Activated CD8-positive, alpha-beta T cell treated with anti-CD3 and anti-CD28 coated beads, Interleukin-2, amount 10 ng/mL, durations not matched to agents 7 days and 5 days (primary cell): ENCODE data around the gene ADGRD1. TPM values are rescaled to one million over a fixed set of nuclear protein-coding genes. Genes with fewer than 3 reads are reported as not detected.

Experiments used
- ATAC-seq: fragments of 150-1000 bp; cut with Tn5 transposase; one replicate; pipeline ENCODE4 v1.10.0; 2021; ENCODE audit warnings: moderate library complexity
- CTCF ChIA-PET: fragments of 350-600 bp; sonication (Branson Sonifier 250); formaldehyde crosslinking; loops from one replicate; lab custom pipeline; 2021; ENCODE audit warnings: antibody characterized with exemption; lab: Charles Lee
- POLR2A ChIA-PET: fragments of 350-600 bp; sonication (Branson Sonifier 250); formaldehyde crosslinking; loops from one replicate; lab custom pipeline; 2021; ENCODE audit warnings: antibody characterized with exemption; lab: Charles Lee
- DNase-seq: peaks from one replicate; pipeline ENCODE4 v3.0.0-alpha.2; 2020
- H3K27ac Mint-ChIP-seq: one replicate; pipeline ENCODE4 v1.8.0; 2021; ENCODE audit warnings: mild to moderate bottlenecking, mixed read lengths
- H3K27me3 Mint-ChIP-seq: one replicate; pipeline ENCODE4 v1.8.0; 2021; ENCODE audit warnings: low read depth, mixed read lengths
- H3K36me3 Mint-ChIP-seq: one replicate; pipeline ENCODE4 v1.8.0; 2021; ENCODE audit warnings: low read depth, mixed read lengths
- H3K4me1 Mint-ChIP-seq: one replicate; pipeline ENCODE4 v1.8.0; 2021; ENCODE audit warnings: low read depth, mixed read lengths
- H3K4me3 Mint-ChIP-seq: one replicate; pipeline ENCODE4 v1.8.0; 2021; ENCODE audit warnings: mild to moderate bottlenecking, mixed read lengths
- H3K9me3 Mint-ChIP-seq: one replicate; pipeline ENCODE4 v1.8.0; 2022; ENCODE audit warnings: mixed read lengths; ENCODE audit not compliant: insufficient read depth
- total RNA-seq, 2 experiments: library from RNA; stranded (reverse); gene quantifications; one replicate each; pipeline ENCODE4 v1.2.3, GENCODE V29; 2021

ADGRD1 gene
- total RNA-seq, 2 experiments from 2014 or later, result not detected

GRCh38 chr12:131137836-131138637, 184.3 kb downstream of the ADGRD1 start:
- no peaks in the 10 kb centered on the region for H3K36me3 Mint-ChIP-seq
- DNase-seq (no peak), ATAC-seq (no peak)
- H3K9me3 Mint-ChIP-seq, result no peaks in the 10 kb centered on the region
- ChIA-PET POLR2A (no interaction called here), CTCF (interaction anchor here (0.9 kb wide), 1 partner anchor 33 kb away, joined by 3 read pairs; no protein-coding TSS in a partner anchor)
- H3K27me3 Mint-ChIP-seq, result peaks cover 2% of the 10 kb centered on the region
- H3K27ac Mint-ChIP-seq, result no peak overlapping the region
- no peaks in the 10 kb centered on the region for H3K4me1 Mint-ChIP-seq
- H3K4me3 Mint-ChIP-seq, result no peak overlapping the region

GRCh38 chr12:131138638-131139362, 185.1 kb downstream of the ADGRD1 start:
- DNase-seq (no peak), ATAC-seq (no peak)
- Mint-ChIP-seq H3K27me3 (peaks cover 5% of the 10 kb centered on the region), H3K9me3 (no peaks in the 10 kb centered on the region), H3K36me3 (no peaks in the 10 kb centered on the region), H3K27ac (no peak overlapping the region), H3K4me1 (no peaks in the 10 kb centered on the region), H3K4me3 (no peak overlapping the region)
- ChIA-PET CTCF (no interaction called here), POLR2A (no interaction called here)

- no peaks in the 10 kb centered on the region for H3K36me3 Mint-ChIP-seq
- ChIA-PET CTCF (no interaction called here), POLR2A (no interaction called here)
- DNase-seq (no peak), ATAC-seq (no peak)
- H3K9me3 Mint-ChIP-seq, result no peaks in the 10 kb centered on the region
- H3K27me3 Mint-ChIP-seq, result peaks cover 9% of the 10 kb centered on the region
- H3K27ac Mint-ChIP-seq, result no peak overlapping the region
- no peak overlapping the region for H3K4me3 Mint-ChIP-seq
- no peaks in the 10 kb centered on the region for H3K4me1 Mint-ChIP-seq
These were observed 185.8 kb downstream of the ADGRD1 start for GRCh38 chr12:131139363-131140068.

GRCh38 chr12:131140069-131140435, 186.3 kb downstream of the ADGRD1 start:
- Mint-ChIP-seq H3K36me3 (no peaks in the 10 kb centered on the region), H3K27ac (no peak overlapping the region), H3K4me3 (no peak overlapping the region), H3K9me3 (no peaks in the 10 kb centered on the region), H3K27me3 (peaks cover 10% of the 10 kb centered on the region), H3K4me1 (no peaks in the 10 kb centered on the region)
- ChIA-PET POLR2A (no interaction called here), CTCF (no interaction called here)
- ATAC-seq (no peak), DNase-seq (no peak)

GRCh38 chr12:131140697-131141096, 187.0 kb downstream of the ADGRD1 start:
- ATAC-seq (no peak), DNase-seq (no peak)
- H3K4me1 Mint-ChIP-seq, result no peaks in the 10 kb centered on the region
- H3K27ac Mint-ChIP-seq, result no peak overlapping the region
- ChIA-PET POLR2A (no interaction called here), CTCF (no interaction called here)
- H3K4me3 Mint-ChIP-seq, result no peak overlapping the region
- no peaks in the 10 kb centered on the region for H3K9me3 Mint-ChIP-seq
- H3K27me3 Mint-ChIP-seq, result peaks cover 10% of the 10 kb centered on the region
- no peaks in the 10 kb centered on the region for H3K36me3 Mint-ChIP-seq

- ChIA-PET POLR2A (no interaction called here), CTCF (no interaction called here)
- no peak for ATAC-seq
- no peak for DNase-seq
- no peak overlapping the region for H3K27ac Mint-ChIP-seq
- peaks cover 10% of the 10 kb centered on the region for H3K27me3 Mint-ChIP-seq
- H3K9me3 Mint-ChIP-seq, result no peaks in the 10 kb centered on the region
- no peaks in the 10 kb centered on the region for H3K4me1 Mint-ChIP-seq
- H3K4me3 Mint-ChIP-seq, result no peak overlapping the region
- no peaks in the 10 kb centered on the region for H3K36me3 Mint-ChIP-seq
These were observed 187.8 kb downstream of the ADGRD1 start for GRCh38 chr12:131141514-131141913.

- Mint-ChIP-seq H3K27me3 (peaks cover 13% of the 10 kb centered on the region), H3K4me3 (no peak overlapping the region), H3K9me3 (no peaks in the 10 kb centered on the region), H3K36me3 (no peaks in the 10 kb centered on the region), H3K4me1 (no peaks in the 10 kb centered on the region), H3K27ac (no peak overlapping the region)
- no peak for ATAC-seq
- no peak for DNase-seq
- POLR2A ChIA-PET, result no interaction called here
- CTCF ChIA-PET, result interaction anchor here (1.4 kb wide), 1 partner anchor 11 kb away, joined by 3 read pairs; no protein-coding TSS in a partner anchor
These were observed 189.4 kb downstream of the ADGRD1 start for GRCh38 chr12:131142891-131143657.

- H3K27me3 Mint-ChIP-seq, result peaks cover 22% of the 10 kb centered on the region
- ChIA-PET POLR2A (no interaction called here), CTCF (no interaction called here)
These were observed 192.5 kb downstream of the ADGRD1 start for GRCh38 chr12:131146173-131146675.

GRCh38 chr12:131147293-131147692, 193.6 kb downstream of the ADGRD1 start:
- no peaks in the 10 kb centered on the region for H3K36me3 Mint-ChIP-seq
- ATAC-seq (no peak), DNase-seq (no peak)
- H3K27me3 Mint-ChIP-seq, result peaks cover 22% of the 10 kb centered on the region
- no peaks in the 10 kb centered on the region for H3K4me1 Mint-ChIP-seq
- H3K9me3 Mint-ChIP-seq, result no peaks in the 10 kb centered on the region
- H3K4me3 Mint-ChIP-seq, result no peak overlapping the region
- H3K27ac Mint-ChIP-seq, result no peak overlapping the region
- ChIA-PET POLR2A (no interaction called here), CTCF (no interaction called here)

More at GRCh38 chr12:131146173-131146675, 192.5 kb downstream of the ADGRD1 start:
- H3K27ac Mint-ChIP-seq, result no peak overlapping the region
- H3K4me3 Mint-ChIP-seq, result no peak overlapping the region
- H3K36me3 Mint-ChIP-seq, result no peaks in the 10 kb centered on the region
- ATAC-seq (no peak), DNase-seq (no peak)
- no peaks in the 10 kb centered on the region for H3K9me3 Mint-ChIP-seq
- no peaks in the 10 kb centered on the region for H3K4me1 Mint-ChIP-seq

GRCh38 chr12:131147894-131148293, 194.2 kb downstream of the ADGRD1 start:
- ATAC-seq, result no peak
- no peaks in the 10 kb centered on the region for H3K36me3 Mint-ChIP-seq
- H3K27ac Mint-ChIP-seq, result no peak overlapping the region
- peaks cover 22% of the 10 kb centered on the region for H3K27me3 Mint-ChIP-seq
- ChIA-PET CTCF (no interaction called here), POLR2A (no interaction called here)
- no peak for DNase-seq
- H3K4me3 Mint-ChIP-seq, result no peak overlapping the region
- no peaks in the 10 kb centered on the region for H3K9me3 Mint-ChIP-seq
- H3K4me1 Mint-ChIP-seq, result no peaks in the 10 kb centered on the region
